Measurements from ENCODE around the gene METTL5. TPM values are rescaled to one million over a fixed set of nuclear protein-coding genes. Genes with fewer than 3 reads are reported as not detected.

The METTL5 gene
- total and polyA plus RNA-seq, 10 donors: 24.4 to 57.0 (median 34.5) TPM

- Histone ChIP-seq H3K4me1 (no peaks in the 10 kb centered on the region), H3K27me3 (replicated peaks in 1 of 7) (no peaks in the 10 kb centered on the region), H3K36me3 (no peaks in the 10 kb centered on the region), H3K4me3 (no peak overlapping the region), H3K9me3 (no peaks in the 10 kb centered on the region), H3K27ac (no peak overlapping the region)
- WGBS, 5 donors: 45 to 71% (median 63%) methylated on average over 3 of the region's 3 CpGs
- TF ChIP-seq POLR2AphosphoS5 (IDR thresholded peaks at IDR 0.05) (no peak), POLR2A (IDR thresholded peaks at IDR 0.05) (no peak), CTCF (IDR thresholded peaks at IDR 0.05 in 8 of 11, conservative IDR thresholded peaks at IDR 0.05 in 3 of 11) (no peak)
- intact Hi-C loops (cut with DNase I; ENCODE audit: low total_unique reads): no loop called here
- no peak for DNase-seq
These were observed 46.3 kb downstream of the METTL5 start for GRCh38 chr2:169778446-169778845.

GRCh38 chr2:169776252-169776761 is 48.4 kb downstream of the METTL5 start:
- TF ChIP-seq POLR2A (IDR thresholded peaks at IDR 0.05) (no peak), POLR2AphosphoS5 (IDR thresholded peaks at IDR 0.05) (no peak), CTCF (IDR thresholded peaks at IDR 0.05 in 8 of 11, conservative IDR thresholded peaks at IDR 0.05 in 3 of 11) (no peak)
- H3K36me3 ChIP-seq: no peaks in the 10 kb centered on the region
- no peaks in the 10 kb centered on the region for H3K9me3 ChIP-seq
- H3K4me3 ChIP-seq: no peak overlapping the region
- no peaks in the 10 kb centered on the region for H3K4me1 ChIP-seq
- intact Hi-C loops (cut with DNase I; ENCODE audit: low total_unique reads): no loop called here
- 51 to 81% (median 75%) methylated on average over 2 of the region's 2 CpGs for WGBS, 5 donors
- no peak overlapping the region for H3K27ac ChIP-seq
- H3K27me3 ChIP-seq (replicated peaks in 1 of 7): no peaks in the 10 kb centered on the region
- no peak for DNase-seq

GRCh38 chr2:169775765-169776164 is 48.9 kb downstream of the METTL5 start:
- H3K4me1 ChIP-seq: no peaks in the 10 kb centered on the region
- H3K9me3 ChIP-seq: no peaks in the 10 kb centered on the region
- H3K4me3 ChIP-seq: no peak overlapping the region
- no peak overlapping the region for H3K27ac ChIP-seq
- no peak for DNase-seq
- 36 to 52% (median 45%) methylated on average over 2 of the region's 2 CpGs for WGBS, 5 donors
- H3K27me3 ChIP-seq (replicated peaks in 1 of 7): peaks cover 0 to 1% (median 0%) of the 10 kb centered on the region in 7 donors
- no peak for TF ChIP-seq CTCF (IDR thresholded peaks at IDR 0.05 in 8 of 11, conservative IDR thresholded peaks at IDR 0.05 in 3 of 11)
- TF ChIP-seq POLR2A (IDR thresholded peaks at IDR 0.05): no peak
- TF ChIP-seq POLR2AphosphoS5 (IDR thresholded peaks at IDR 0.05): no peak
- intact Hi-C loops (cut with DNase I; ENCODE audit: low total_unique reads): no loop called here
- H3K36me3 ChIP-seq: no peaks in the 10 kb centered on the region

GRCh38 chr2:169775354-169775753 is 49.4 kb downstream of the METTL5 start:
- Histone ChIP-seq H3K27me3 (replicated peaks in 1 of 7) (peaks cover 0 to 5% (median 0%) of the 10 kb centered on the region in 7 donors), H3K4me3 (no peak overlapping the region), H3K4me1 (no peaks in the 10 kb centered on the region), H3K36me3 (no peaks in the 10 kb centered on the region), H3K27ac (no peak overlapping the region), H3K9me3 (no peaks in the 10 kb centered on the region)
- WGBS, 5 donors: 87 to 95% (median 90%) methylated on average over 3 of the region's 3 CpGs
- no peak for DNase-seq
- TF ChIP-seq CTCF (IDR thresholded peaks at IDR 0.05 in 8 of 11, conservative IDR thresholded peaks at IDR 0.05 in 3 of 11): no peak
- no peak for TF ChIP-seq POLR2A (IDR thresholded peaks at IDR 0.05)
- no peak for TF ChIP-seq POLR2AphosphoS5 (IDR thresholded peaks at IDR 0.05)
- intact Hi-C loops (cut with DNase I; ENCODE audit: low total_unique reads): no loop called here

Measured in spleen (tissue), 11 donors.